ENCODE results near the gene DIO2. TPM values are rescaled to one million over a fixed set of nuclear protein-coding genes. Genes with fewer than 3 reads are reported as not detected.

Gene DIO2
- polyA plus RNA-seq, 4 donors, result 0.36 to 0.77 (median 0.47) TPM

GRCh38 chr14:80172375-80173051, 38.8 kb downstream of the DIO2 start:
- DNase-seq (ENCODE audit: low read depth in 4 of 4, low spot score in 3 of 4), result no peak

- DNase-seq (ENCODE audit: low read depth in 4 of 4, low spot score in 3 of 4), result no peak
Observed at GRCh38 chr14:80167793-80168448, 43.4 kb downstream of the DIO2 start.

GRCh38 chr14:80164991-80165721, 46.1 kb downstream of the DIO2 start:
- DNase-seq (ENCODE audit: low read depth in 4 of 4, low spot score in 3 of 4), result no peak

GRCh38 chr14:80152763-80153162, 58.5 kb downstream of the DIO2 start:
- DNase-seq (ENCODE audit: low read depth in 4 of 4, low spot score in 3 of 4), result no peak

GRCh38 chr14:80152166-80152565, 59.1 kb downstream of the DIO2 start:
- DNase-seq (ENCODE audit: low read depth in 4 of 4, low spot score in 3 of 4), result peak; percentile 4 to 12 (median 6)

GRCh38 chr14:80150301-80150700, 61.0 kb downstream of the DIO2 start:
- no peak for DNase-seq (ENCODE audit: low read depth in 4 of 4, low spot score in 3 of 4)
